ENCODE data around the gene SEMA4F.

Gene SEMA4F

DNA sequence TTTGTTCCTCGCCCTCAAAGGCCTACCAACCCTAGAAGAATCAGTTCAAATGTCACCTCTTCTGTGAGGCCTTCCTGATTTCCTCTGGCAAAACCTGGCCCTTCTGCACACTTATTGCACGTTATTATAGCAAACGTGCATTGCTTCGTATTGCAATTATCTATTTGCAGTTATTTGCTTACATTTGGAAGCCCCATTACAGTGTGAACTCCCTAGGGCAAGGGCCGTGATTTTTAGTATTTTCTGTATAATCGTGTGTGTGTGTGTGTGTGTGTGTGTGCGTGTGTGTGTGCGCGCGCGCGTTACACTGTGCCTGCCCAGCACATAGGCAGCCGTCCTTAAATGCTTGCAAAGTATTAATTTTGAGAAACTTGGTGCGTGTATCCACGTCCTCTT lies 460 bp upstream of the SEMA4F start:
- Histone ChIP-seq H3K4me2 (ENCODE audit: low read depth, low read length, poor library complexity, severe bottlenecking) (peak overlapping the region; percentile 81), H3F3A (ENCODE audit: insufficient read depth) (no peaks in the 10 kb centered on the region), H3K9ac (ENCODE audit: low read length) (peak overlapping the region; percentile 67), H3K4me3 (ENCODE audit: insufficient read depth, low read length, poor library complexity, severe bottlenecking) (peak overlapping the region; percentile 60), H3K79me2 (ENCODE audit: insufficient read depth, low read length) (no peaks in the 10 kb centered on the region), H3K9me3 (ENCODE audit: insufficient read depth, low read length) (no peaks in the 10 kb centered on the region), H4K20me1 (ENCODE audit: low read depth, low read length) (no peaks in the 10 kb centered on the region), H3K36me3 (ENCODE audit: low read length) (no peaks in the 10 kb centered on the region), H3K27ac (ENCODE audit: low read depth, low read length) (no peak overlapping the region), H3K27me3 (ENCODE audit: low read length) (no peaks in the 10 kb centered on the region), H3K9me2 (replicated peaks; ENCODE audit: insufficient read depth, low read length) (no peaks in the 10 kb centered on the region), H2AFZ (ENCODE audit: low read depth, low read length, severe bottlenecking) (peak overlapping the region; percentile 98)
- TF ChIP-seq, protein P1, sequence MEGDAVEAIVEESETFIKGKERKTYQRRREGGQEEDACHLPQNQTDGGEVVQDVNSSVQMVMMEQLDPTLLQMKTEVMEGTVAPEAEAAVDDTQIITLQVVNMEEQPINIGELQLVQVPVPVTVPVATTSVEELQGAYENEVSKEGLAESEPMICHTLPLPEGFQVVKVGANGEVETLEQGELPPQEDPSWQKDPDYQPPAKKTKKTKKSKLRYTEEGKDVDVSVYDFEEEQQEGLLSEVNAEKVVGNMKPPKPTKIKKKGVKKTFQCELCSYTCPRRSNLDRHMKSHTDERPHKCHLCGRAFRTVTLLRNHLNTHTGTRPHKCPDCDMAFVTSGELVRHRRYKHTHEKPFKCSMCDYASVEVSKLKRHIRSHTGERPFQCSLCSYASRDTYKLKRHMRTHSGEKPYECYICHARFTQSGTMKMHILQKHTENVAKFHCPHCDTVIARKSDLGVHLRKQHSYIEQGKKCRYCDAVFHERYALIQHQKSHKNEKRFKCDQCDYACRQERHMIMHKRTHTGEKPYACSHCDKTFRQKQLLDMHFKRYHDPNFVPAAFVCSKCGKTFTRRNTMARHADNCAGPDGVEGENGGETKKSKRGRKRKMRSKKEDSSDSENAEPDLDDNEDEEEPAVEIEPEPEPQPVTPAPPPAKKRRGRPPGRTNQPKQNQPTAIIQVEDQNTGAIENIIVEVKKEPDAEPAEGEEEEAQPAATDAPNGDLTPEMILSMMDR (IDR thresholded peaks at IDR 0.05; ENCODE audit: insufficient read depth, low read length, poor library complexity, severe bottlenecking): no peak
- TF ChIP-seq EZH2phosphoT487 (conservative IDR thresholded peaks at IDR 0.05; ENCODE audit: low read length): no peak

DNA sequence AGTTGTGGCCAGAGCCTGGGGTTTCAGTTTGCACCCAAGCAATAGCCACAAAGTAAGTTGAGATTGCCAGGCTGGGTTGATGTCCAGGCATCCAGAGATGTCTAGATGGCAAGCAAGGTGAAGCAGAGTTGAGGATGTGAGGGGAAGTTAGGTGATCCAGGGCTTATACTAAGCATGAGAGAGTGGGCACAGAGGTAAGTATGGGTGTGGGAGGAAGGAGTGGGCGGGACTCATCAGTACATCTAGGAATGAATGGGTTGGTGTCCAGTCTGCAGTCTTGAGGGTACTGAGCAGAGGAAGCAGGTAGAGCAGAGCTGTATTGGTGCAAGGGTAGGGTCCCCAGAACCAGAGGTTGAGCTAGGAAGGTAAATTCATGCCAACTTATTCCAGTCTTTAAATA lies 1.5 kb downstream of the SEMA4F start:
- Histone ChIP-seq H3K9ac (ENCODE audit: low read length) (no peak overlapping the region), H3K27ac (ENCODE audit: low read depth, low read length) (no peak overlapping the region), H3F3A (ENCODE audit: insufficient read depth) (no peaks in the 10 kb centered on the region), H3K9me2 (replicated peaks; ENCODE audit: insufficient read depth, low read length) (no peaks in the 10 kb centered on the region), H4K20me1 (ENCODE audit: low read depth, low read length) (no peaks in the 10 kb centered on the region), H3K4me3 (ENCODE audit: insufficient read depth, low read length, poor library complexity, severe bottlenecking) (no peak overlapping the region), H2AFZ (ENCODE audit: low read depth, low read length, severe bottlenecking) (no peak overlapping the region), H3K9me3 (ENCODE audit: insufficient read depth, low read length) (no peaks in the 10 kb centered on the region), H3K27me3 (ENCODE audit: low read length) (no peaks in the 10 kb centered on the region), H3K36me3 (ENCODE audit: low read length) (no peaks in the 10 kb centered on the region), H3K79me2 (ENCODE audit: insufficient read depth, low read length) (no peaks in the 10 kb centered on the region), H3K4me2 (ENCODE audit: low read depth, low read length, poor library complexity, severe bottlenecking) (no peak overlapping the region)
- TF ChIP-seq, protein P1 (IDR thresholded peaks at IDR 0.05; ENCODE audit: insufficient read depth, low read length, poor library complexity, severe bottlenecking): no peak
- TF ChIP-seq EZH2phosphoT487 (conservative IDR thresholded peaks at IDR 0.05; ENCODE audit: low read length): no peak

DNA sequence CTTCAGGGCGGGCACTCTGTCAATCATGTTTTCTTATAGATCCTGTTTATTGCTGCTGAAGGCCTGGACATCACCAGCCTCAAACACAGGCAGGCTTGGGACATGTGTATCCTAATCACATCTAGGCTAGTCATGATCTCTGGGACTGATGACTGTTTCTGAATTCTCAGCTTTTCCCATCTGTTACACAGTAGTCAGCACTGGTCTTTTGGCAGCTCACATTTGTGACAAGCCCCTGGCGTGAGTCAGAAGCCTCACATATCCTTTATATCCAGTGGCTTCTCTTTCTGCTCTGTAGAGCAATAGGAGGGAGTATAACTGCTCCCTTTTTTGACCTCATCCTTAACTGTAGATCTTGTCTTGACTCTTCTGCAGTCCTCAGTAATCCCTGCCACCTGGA lies 4.5 kb downstream of the SEMA4F start:
- TF ChIP-seq, protein P1 (IDR thresholded peaks at IDR 0.05; ENCODE audit: insufficient read depth, low read length, poor library complexity, severe bottlenecking): no peak
- TF ChIP-seq EZH2phosphoT487 (conservative IDR thresholded peaks at IDR 0.05; ENCODE audit: low read length): no peak
- Histone ChIP-seq H3K9me3 (ENCODE audit: insufficient read depth, low read length) (no peaks in the 10 kb centered on the region), H2AFZ (ENCODE audit: low read depth, low read length, severe bottlenecking) (no peak overlapping the region), H3K9ac (ENCODE audit: low read length) (no peak overlapping the region), H3K4me2 (ENCODE audit: low read depth, low read length, poor library complexity, severe bottlenecking) (no peak overlapping the region), H3K9me2 (replicated peaks; ENCODE audit: insufficient read depth, low read length) (no peaks in the 10 kb centered on the region), H3K36me3 (ENCODE audit: low read length) (no peaks in the 10 kb centered on the region), H3K27ac (ENCODE audit: low read depth, low read length) (no peak overlapping the region), H3F3A (ENCODE audit: insufficient read depth) (no peaks in the 10 kb centered on the region), H3K4me3 (ENCODE audit: insufficient read depth, low read length, poor library complexity, severe bottlenecking) (no peak overlapping the region), H4K20me1 (ENCODE audit: low read depth, low read length) (no peaks in the 10 kb centered on the region), H3K27me3 (ENCODE audit: low read length) (no peaks in the 10 kb centered on the region), H3K79me2 (ENCODE audit: insufficient read depth, low read length) (no peaks in the 10 kb centered on the region)
